IMR-90 (cell line): ENCODE measurements around the gene ANKRD10.

Experiments used
- BHLHE40 ChIP-seq: fragments of 150-350 bp; IDR thresholded peaks from 2 replicates; pipeline ENCODE4 v1.6.1; 2016; ENCODE audit warnings: mild to moderate bottlenecking, low read depth, low read length
- CTCF ChIP-seq: conservative IDR thresholded peaks from 2 replicates; pipeline ENCODE4 v1.5.1; 2012; ENCODE audit warnings: mild to moderate bottlenecking, low read depth, low read length, improper control_type of control experiment
- ELK1 ChIP-seq: fragments of 150-350 bp; IDR thresholded peaks from 2 replicates; pipeline ENCODE4 v1.6.1; 2016; ENCODE audit warnings: low read depth, mild to moderate bottlenecking, low read length, moderate library complexity, borderline replicate concordance
- MAZ ChIP-seq: IDR thresholded peaks from 2 replicates; pipeline ENCODE4 v1.6.1; 2012; ENCODE audit warnings: low read depth, mild to moderate bottlenecking, low read length, improper control_type of control experiment, moderate library complexity, borderline replicate concordance
- POLR2A ChIP-seq: IDR thresholded peaks from 2 replicates; pipeline ENCODE4 v1.6.1; 2012; ENCODE audit warnings: mild to moderate bottlenecking, low read depth, low read length
- RCOR1 ChIP-seq: IDR thresholded peaks from 2 replicates; pipeline ENCODE4 v1.6.1; 2012; ENCODE audit warnings: mild to moderate bottlenecking, low read length, improper control_type of control experiment; ENCODE audit not compliant: insufficient replicate concordance
- RFX5 ChIP-seq: IDR thresholded peaks from 2 replicates; pipeline ENCODE4 v1.8.0; 2012; ENCODE audit warnings: low read depth, mild to moderate bottlenecking, low read length, moderate library complexity
- USF2 ChIP-seq: fragments of 150-350 bp; IDR thresholded peaks from 2 replicates; pipeline ENCODE4 v1.6.1; 2017; ENCODE audit warnings: mild to moderate bottlenecking, antibody characterized with exemption, low read length, low read depth

GRCh38 chr13:110834572-110834971 lies 80.3 kb downstream of the ANKRD10 start:
- TF ChIP-seq CTCF (no peak), POLR2A (no peak), RCOR1 (no peak), USF2 (no peak), ELK1 (no peak), MAZ (no peak), BHLHE40 (no peak), RFX5 (no peak)
